Neural progenitor cell (in vitro differentiated cells): ENCODE results near the gene ZYG11A. TPM values are rescaled to one million over a fixed set of nuclear protein-coding genes. Genes with fewer than 3 reads are reported as not detected.

Experiments used
- DNase-seq: peaks from one replicate; pipeline ENCODE4 v3.0.0-alpha.2; 2016; ENCODE audit warnings: low spot score
- H2AFZ ChIP-seq: fragments of 200-600 bp; sonication (generic); replicated peaks from 2 replicates; pipeline ENCODE4 v1.6.1; 2016; ENCODE audit warnings: antibody characterized with exemption
- H3F3A ChIP-seq: fragments of 200-600 bp; sonication (generic); 2 replicates; pipeline ENCODE4 v1.6.1; 2016; ENCODE audit warnings: antibody characterized with exemption, low read depth
- H3K27ac ChIP-seq: fragments of 200-600 bp; sonication (generic); 2 replicates; pipeline ENCODE4 v1.5.1; 2016; ENCODE audit warnings: mild to moderate bottlenecking
- H3K27me3 ChIP-seq: fragments of 200-600 bp; sonication (generic); 2 replicates; pipeline ENCODE4 v1.6.1; 2016; ENCODE audit warnings: mild to moderate bottlenecking, moderate library complexity
- H3K36me3 ChIP-seq: fragments of 200-600 bp; sonication (generic); 2 replicates; pipeline ENCODE4 v1.5.1; 2016
- H3K4me1 ChIP-seq: fragments of 200-600 bp; sonication (generic); 2 replicates; pipeline ENCODE4 v1.6.1; 2016; ENCODE audit warnings: mixed run types
- H3K4me2 ChIP-seq: fragments of 200-600 bp; sonication (generic); 2 replicates; pipeline ENCODE4 v1.6.1; 2016
- H3K4me3 ChIP-seq: fragments of 200-600 bp; sonication (generic); 2 replicates; pipeline ENCODE4 v1.5.1; 2016
- H3K79me2 ChIP-seq: fragments of 200-600 bp; sonication (generic); 2 replicates; pipeline ENCODE4 v1.6.1; 2016; ENCODE audit warnings: low read depth
- H3K9ac ChIP-seq: fragments of 200-600 bp; sonication (generic); 2 replicates; pipeline ENCODE4 v1.6.1; 2016
- H3K9me3 ChIP-seq: fragments of 200-600 bp; sonication (generic); 2 replicates; pipeline ENCODE4 v1.5.1; 2016; ENCODE audit warnings: low read depth
- H4K20me1 ChIP-seq: fragments of 200-600 bp; sonication (generic); 2 replicates; pipeline ENCODE4 v1.6.1; 2016; ENCODE audit warnings: low read depth
- H3K27ac Mint-ChIP-seq: 3 replicates; pipeline ENCODE4 v1.8.0; 2021; ENCODE audit warnings: mixed read lengths
- H3K27me3 Mint-ChIP-seq: 2 replicates; pipeline ENCODE4 v1.8.0; 2022; ENCODE audit warnings: low read depth, mild to moderate bottlenecking, inconsistent platforms, moderate library complexity, mixed read lengths; ENCODE audit not compliant: insufficient read depth
- H3K36me3 Mint-ChIP-seq: 3 replicates; pipeline ENCODE4 v1.8.0; 2021; ENCODE audit warnings: mixed read lengths
- H3K4me1 Mint-ChIP-seq: 3 replicates; pipeline ENCODE4 v1.8.0; 2021; ENCODE audit warnings: mixed read lengths
- H3K4me3 Mint-ChIP-seq: 3 replicates; pipeline ENCODE4 v1.8.0; 2021; ENCODE audit warnings: mild to moderate bottlenecking, moderate library complexity, mixed read lengths
- H3K9me3 Mint-ChIP-seq: 3 replicates; pipeline ENCODE4 v1.8.0; 2020; ENCODE audit warnings: mixed read lengths
- CTCF ChIP-seq: fragments of 200-600 bp; sonication (generic); IDR thresholded peaks from 2 replicates; pipeline ENCODE4 v1.5.1; 2017; ENCODE audit warnings: antibody characterized with exemption, mild to moderate bottlenecking
- EZH2 ChIP-seq: fragments of 200-600 bp; sonication (generic); IDR thresholded peaks from 2 replicates; pipeline ENCODE4 v1.6.1; 2017; ENCODE audit warnings: antibody characterized with exemption, mild to moderate bottlenecking, moderate library complexity
- EZH2phosphoT487 ChIP-seq: fragments of 200-600 bp; sonication (generic); IDR thresholded peaks from 2 replicates; pipeline ENCODE4 v1.6.1; 2017; ENCODE audit warnings: antibody characterized with exemption
- total RNA-seq: library from RNA; depleted of rRNA; stranded (reverse); fragments of >200 nt; gene quantifications from 2 replicates; pipeline ENCODE4 v1.2.3, GENCODE V29; 2015; ENCODE audit warnings: low replicate concordance

ZYG11A gene
- total RNA-seq, 1 donor from 2014 or later: 0.52 TPM

- H3K4me3 Mint-ChIP-seq: no peak overlapping the region
- peaks cover 20% of the 10 kb centered on the region for H3K27me3 Mint-ChIP-seq
- Histone ChIP-seq H3K27me3 (peaks cover 28% of the 10 kb centered on the region), H3K4me3 (no peak overlapping the region), H3K27ac (no peak overlapping the region), H3F3A (peaks cover 13% of the 10 kb centered on the region), H3K4me2 (no peak overlapping the region), H3K9ac (no peak overlapping the region), H4K20me1 (no peaks in the 10 kb centered on the region), H3K36me3 (no peaks in the 10 kb centered on the region), H3K79me2 (no peaks in the 10 kb centered on the region), H2AFZ (no peak overlapping the region), H3K4me1 (peaks cover 3% of the 10 kb centered on the region), H3K9me3 (no peaks in the 10 kb centered on the region)
- H3K9me3 Mint-ChIP-seq: peaks cover 14% of the 10 kb centered on the region
- H3K4me1 Mint-ChIP-seq: no peaks in the 10 kb centered on the region
- H3K36me3 Mint-ChIP-seq: no peaks in the 10 kb centered on the region
- H3K27ac Mint-ChIP-seq: no peak overlapping the region
- no peak for DNase-seq
- no peak for TF ChIP-seq CTCF
- TF ChIP-seq EZH2phosphoT487: no peak
- TF ChIP-seq EZH2: no peak
These were observed 74.6 kb downstream of the ZYG11A start for GRCh38 chr1:52917156-52917555.

- H3K4me3 ChIP-seq: no peak overlapping the region
- H3K36me3 Mint-ChIP-seq: no peaks in the 10 kb centered on the region
- H3K27me3 Mint-ChIP-seq: peaks cover 24% of the 10 kb centered on the region
These were observed 75.0 kb downstream of the ZYG11A start for GRCh38 chr1:52917581-52917980.

GRCh38 chr1:52918201-52918600, 75.6 kb downstream of the ZYG11A start:
- H3K4me2 ChIP-seq: no peak overlapping the region
- TF ChIP-seq EZH2phosphoT487 (no peak), CTCF (no peak), EZH2 (no peak)
- H3K4me1 ChIP-seq: peaks cover 3% of the 10 kb centered on the region
- H2AFZ ChIP-seq: no peak overlapping the region
- no peak for DNase-seq
- H3K27ac Mint-ChIP-seq: no peak overlapping the region
- H3K36me3 Mint-ChIP-seq: no peaks in the 10 kb centered on the region
- no peaks in the 10 kb centered on the region for H3K9me3 ChIP-seq
- no peak overlapping the region for H3K4me3 ChIP-seq
- H3F3A ChIP-seq: peaks cover 13% of the 10 kb centered on the region
- no peaks in the 10 kb centered on the region for H3K4me1 Mint-ChIP-seq
- H3K36me3 ChIP-seq: no peaks in the 10 kb centered on the region
- H3K27me3 ChIP-seq: peaks cover 38% of the 10 kb centered on the region
- H3K27ac ChIP-seq: no peak overlapping the region
- H3K27me3 Mint-ChIP-seq: peaks cover 24% of the 10 kb centered on the region
- H3K9ac ChIP-seq: no peak overlapping the region
- no peaks in the 10 kb centered on the region for H3K79me2 ChIP-seq
- H4K20me1 ChIP-seq: no peaks in the 10 kb centered on the region
- peaks cover 16% of the 10 kb centered on the region for H3K9me3 Mint-ChIP-seq
- H3K4me3 Mint-ChIP-seq: no peak overlapping the region

More at GRCh38 chr1:52917581-52917980, 75.0 kb downstream of the ZYG11A start:
- peaks cover 13% of the 10 kb centered on the region for H3F3A ChIP-seq
- H3K79me2 ChIP-seq: no peaks in the 10 kb centered on the region
- Mint-ChIP-seq H3K9me3 (peaks cover 15% of the 10 kb centered on the region), H3K4me1 (no peaks in the 10 kb centered on the region), H3K4me3 (no peak overlapping the region), H3K27ac (no peak overlapping the region)
- DNase-seq: no peak
- H3K27me3 ChIP-seq: peaks cover 32% of the 10 kb centered on the region
- no peaks in the 10 kb centered on the region for H3K9me3 ChIP-seq
- no peaks in the 10 kb centered on the region for H3K36me3 ChIP-seq
- no peak overlapping the region for H3K27ac ChIP-seq
- TF ChIP-seq EZH2 (no peak), EZH2phosphoT487 (no peak), CTCF (no peak)
- H3K9ac ChIP-seq: no peak overlapping the region
- H2AFZ ChIP-seq: no peak overlapping the region
- no peak overlapping the region for H3K4me2 ChIP-seq
- no peaks in the 10 kb centered on the region for H4K20me1 ChIP-seq
- peaks cover 3% of the 10 kb centered on the region for H3K4me1 ChIP-seq
